HG02763 (cell line): ENCODE results near the gene VAT1.
"Not testable (repeated sequence)": the region's sequence is repeated elsewhere in the genome, so short reads cannot be mapped to it uniquely, and the experiment has no call there.

ENCODE experiments used
- ATAC-seq: cut with Tn5 transposase; IDR thresholded peaks from one replicate; pipeline ENCODE4 v1.9.1; 2021; ENCODE audit warnings: mild to moderate bottlenecking, moderate library complexity; ENCODE audit not compliant: unreplicated experiment

VAT1 gene

GRCh38 chr17:42975701-42976100 is 46.5 kb downstream of the VAT1 start:
- not testable (repeated sequence) for ATAC-seq

GRCh38 chr17:42975265-42975664 is 46.9 kb downstream of the VAT1 start:
- no peak for ATAC-seq

DNA sequence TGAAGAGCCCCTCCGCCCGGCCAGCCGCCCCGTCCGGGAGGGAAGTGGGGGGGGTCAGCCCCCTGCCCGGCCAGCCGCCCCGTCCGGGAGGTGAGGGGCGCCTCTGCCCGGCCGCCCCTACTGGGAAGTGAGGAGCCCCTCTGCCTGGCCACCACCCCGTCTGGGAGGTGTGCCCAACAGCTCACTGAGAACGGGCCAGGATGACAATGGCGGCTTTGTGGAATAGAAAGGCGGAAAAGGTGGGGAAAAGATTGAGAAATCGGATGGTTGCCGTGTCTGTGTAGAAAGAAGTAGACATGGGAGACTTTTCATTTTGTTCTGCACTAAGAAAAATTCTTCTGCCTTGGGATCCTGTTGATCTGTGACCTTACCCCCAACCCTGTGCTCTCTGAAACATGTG is 48.9 kb downstream of the VAT1 start:
- ATAC-seq: not testable (repeated sequence)

DNA sequence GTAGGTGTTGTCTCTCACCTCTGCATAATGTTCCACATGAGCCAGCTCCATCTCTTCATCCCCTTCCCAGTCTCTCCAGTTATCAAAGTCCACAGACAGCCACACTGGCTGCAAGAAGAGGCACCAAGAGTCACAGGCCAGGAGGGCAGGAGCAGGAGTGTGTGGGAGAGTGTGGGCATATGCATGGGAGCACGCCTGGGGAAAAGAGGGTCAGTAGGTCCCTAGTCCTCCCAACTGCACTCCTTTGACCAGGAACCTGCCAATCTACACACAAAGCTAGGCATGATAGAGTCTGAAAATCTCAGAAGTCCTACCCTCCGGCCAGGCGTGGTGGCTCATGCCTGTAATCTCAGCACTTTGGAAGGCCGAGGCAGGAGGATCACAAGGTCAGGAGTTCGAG is 50.6 kb downstream of the VAT1 start:
- ATAC-seq: no peak

GRCh38 chr17:42969001-42969581 is 53.1 kb downstream of the VAT1 start:
- ATAC-seq: no peak

GRCh38 chr17:42967925-42968324 is 54.3 kb downstream of the VAT1 start:
- ATAC-seq: no peak
